ENCODE measurements around the gene CLPX.

- TF ChIP-seq POLR2AphosphoS5 (IDR thresholded peaks at IDR 0.05; ENCODE audit: low read depth, low read length) (no peak), POLR2A (IDR thresholded peaks at IDR 0.05; ENCODE audit: low read depth, low read length) (no peak; the same call in 1 of the 2 replicates)
Measured at GRCh38 chr15:65184305-65184867, 756 bp downstream of the CLPX start.

Measured in GM12892 (cell line).